ENCODE results near the gene CCDC9B.

DNA sequence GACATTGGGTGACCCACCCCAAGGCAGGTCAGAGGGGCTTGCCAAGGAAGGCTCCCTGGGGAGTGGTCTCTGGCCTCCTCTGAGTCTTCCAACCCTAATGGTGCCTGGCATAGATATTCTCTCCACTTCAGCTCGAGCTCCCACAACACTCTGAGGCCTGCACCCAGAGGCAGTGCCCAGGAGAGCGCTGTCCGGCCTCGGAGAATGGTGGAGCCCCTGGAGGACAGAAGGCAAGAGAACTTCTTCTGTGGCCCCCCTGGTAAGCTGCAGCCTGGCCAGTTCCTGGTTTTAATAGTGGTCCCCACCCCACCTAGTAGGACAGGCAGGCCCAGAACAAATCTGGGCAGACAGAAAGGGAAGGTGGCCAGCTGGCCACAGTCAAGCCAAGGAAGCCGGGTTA lies 24.3 kb upstream of the CCDC9B start:
- TF ChIP-seq CTCF (IDR thresholded peaks at IDR 0.05) (no peak), POLR2A (IDR thresholded peaks at IDR 0.05) (no peak)

Measured in uterus (tissue), 2 donors.